ENCODE data around the gene TMEM144. TPM values are rescaled to one million over a fixed set of nuclear protein-coding genes. Genes with fewer than 3 reads are reported as not detected.
A peak's percentile ranks its signal among the peaks of the same experiment; 100 is the strongest.

Gene TMEM144
- total RNA-seq, 1 donor from 2014 or later, result 7.6 TPM

- no peaks in the 10 kb centered on the region for H3K9me3 Mint-ChIP-seq (ENCODE audit: unreplicated experiment)
- DNase-seq (ENCODE audit: low read depth) (no peak), FAIRE-seq (no peak)
- H3K4me3 ChIP-seq (ENCODE audit: insufficient read depth, low read depth, low read length), result no peak overlapping the region
- no peak for TF ChIP-seq CTCF (IDR thresholded peaks at IDR 0.05; ENCODE audit: insufficient read depth, low read depth, low read length)
- TF ChIP-seq EZH2 (IDR thresholded peaks at IDR 0.05; ENCODE audit: insufficient read depth, low read length), result no peak
- H3K79me2 ChIP-seq (ENCODE audit: insufficient read depth, low read length), result no peaks in the 10 kb centered on the region
- H3K4me3 Mint-ChIP-seq (ENCODE audit: unreplicated experiment), result no peak overlapping the region
- no peak overlapping the region for H3K4me2 ChIP-seq (ENCODE audit: low read length)
- H3K36me3 ChIP-seq (ENCODE audit: insufficient read depth, low read length), result no peaks in the 10 kb centered on the region
- no peaks in the 10 kb centered on the region for H4K20me1 ChIP-seq (ENCODE audit: insufficient read depth, low read length)
- no peaks in the 10 kb centered on the region for H3K36me3 Mint-ChIP-seq (ENCODE audit: low read depth, unreplicated experiment)
- H3K4me1 ChIP-seq (ENCODE audit: insufficient read depth, low read length), result peaks cover 9% of the 10 kb centered on the region
- no peaks in the 10 kb centered on the region for H3K27me3 Mint-ChIP-seq (ENCODE audit: low read depth, unreplicated experiment)
- no peak overlapping the region for H3K27ac ChIP-seq (ENCODE audit: low read depth, low read length)
- no peak overlapping the region for H3K27ac Mint-ChIP-seq (ENCODE audit: unreplicated experiment)
- no peaks in the 10 kb centered on the region for H3K9me3 ChIP-seq (ENCODE audit: insufficient read depth, low read depth, low read length)
- H3K9ac ChIP-seq (ENCODE audit: low read length), result no peak overlapping the region
- H3K27me3 ChIP-seq (ENCODE audit: insufficient read depth, low read length), result no peaks in the 10 kb centered on the region
- H3K4me1 Mint-ChIP-seq (ENCODE audit: low read depth, unreplicated experiment), result peaks cover 15% of the 10 kb centered on the region
- no peak overlapping the region for H2AFZ ChIP-seq (ENCODE audit: low read depth, low read length)
These were observed 33.5 kb upstream of the TMEM144 start for GRCh38 chr4:158176776-158177175.

GRCh38 chr4:158179465-158179864 is 30.8 kb upstream of the TMEM144 start:
- Mint-ChIP-seq H3K27me3 (ENCODE audit: low read depth, unreplicated experiment) (no peaks in the 10 kb centered on the region), H3K36me3 (ENCODE audit: low read depth, unreplicated experiment) (no peaks in the 10 kb centered on the region), H3K27ac (ENCODE audit: unreplicated experiment) (no peak overlapping the region), H3K9me3 (ENCODE audit: unreplicated experiment) (no peaks in the 10 kb centered on the region), H3K4me1 (ENCODE audit: low read depth, unreplicated experiment) (peaks cover 7% of the 10 kb centered on the region), H3K4me3 (ENCODE audit: unreplicated experiment) (no peak overlapping the region)
- FAIRE-seq, result no peak
- no peaks in the 10 kb centered on the region for H3K79me2 ChIP-seq (ENCODE audit: insufficient read depth, low read length)
- no peak overlapping the region for H3K27ac ChIP-seq (ENCODE audit: low read depth, low read length)
- no peaks in the 10 kb centered on the region for H4K20me1 ChIP-seq (ENCODE audit: insufficient read depth, low read length)
- no peaks in the 10 kb centered on the region for H3K9me3 ChIP-seq (ENCODE audit: insufficient read depth, low read depth, low read length)
- no peak overlapping the region for H3K4me3 ChIP-seq (ENCODE audit: insufficient read depth, low read depth, low read length)
- H3K27me3 ChIP-seq (ENCODE audit: insufficient read depth, low read length), result no peaks in the 10 kb centered on the region
- H3K36me3 ChIP-seq (ENCODE audit: insufficient read depth, low read length), result no peaks in the 10 kb centered on the region
- TF ChIP-seq CTCF (IDR thresholded peaks at IDR 0.05; ENCODE audit: insufficient read depth, low read depth, low read length) (no peak), EZH2 (IDR thresholded peaks at IDR 0.05; ENCODE audit: insufficient read depth, low read length) (no peak)
- no peak overlapping the region for H3K9ac ChIP-seq (ENCODE audit: low read length)
- no peak overlapping the region for H3K4me2 ChIP-seq (ENCODE audit: low read length)
- DNase-seq (ENCODE audit: low read depth), result no peak
- H3K4me1 ChIP-seq (ENCODE audit: insufficient read depth, low read length), result peaks cover 5% of the 10 kb centered on the region
- no peak overlapping the region for H2AFZ ChIP-seq (ENCODE audit: low read depth, low read length)

- H3K4me1 ChIP-seq (ENCODE audit: insufficient read depth, low read length), result no peaks in the 10 kb centered on the region
- Mint-ChIP-seq H3K4me3 (ENCODE audit: unreplicated experiment) (no peak overlapping the region), H3K4me1 (ENCODE audit: low read depth, unreplicated experiment) (no peaks in the 10 kb centered on the region), H3K27ac (ENCODE audit: unreplicated experiment) (no peak overlapping the region), H3K36me3 (ENCODE audit: low read depth, unreplicated experiment) (no peaks in the 10 kb centered on the region), H3K9me3 (ENCODE audit: unreplicated experiment) (peaks cover 2% of the 10 kb centered on the region), H3K27me3 (ENCODE audit: low read depth, unreplicated experiment) (no peaks in the 10 kb centered on the region)
- H3K27me3 ChIP-seq (ENCODE audit: insufficient read depth, low read length), result no peaks in the 10 kb centered on the region
- no peak for TF ChIP-seq EZH2 (IDR thresholded peaks at IDR 0.05; ENCODE audit: insufficient read depth, low read length)
- no peak for TF ChIP-seq CTCF (IDR thresholded peaks at IDR 0.05; ENCODE audit: insufficient read depth, low read depth, low read length)
- no peaks in the 10 kb centered on the region for H3K79me2 ChIP-seq (ENCODE audit: insufficient read depth, low read length)
- no peak for DNase-seq (ENCODE audit: low read depth)
- FAIRE-seq, result no peak
- no peaks in the 10 kb centered on the region for H3K9me3 ChIP-seq (ENCODE audit: insufficient read depth, low read depth, low read length)
- H3K36me3 ChIP-seq (ENCODE audit: insufficient read depth, low read length), result no peaks in the 10 kb centered on the region
- H2AFZ ChIP-seq (ENCODE audit: low read depth, low read length), result peak overlapping the region; percentile 29
- no peak overlapping the region for H3K4me3 ChIP-seq (ENCODE audit: insufficient read depth, low read depth, low read length)
- H3K4me2 ChIP-seq (ENCODE audit: low read length), result no peak overlapping the region
- no peak overlapping the region for H3K27ac ChIP-seq (ENCODE audit: low read depth, low read length)
- H4K20me1 ChIP-seq (ENCODE audit: insufficient read depth, low read length), result no peaks in the 10 kb centered on the region
- H3K9ac ChIP-seq (ENCODE audit: low read length), result no peak overlapping the region
These were observed 28.4 kb upstream of the TMEM144 start for GRCh38 chr4:158181906-158182305.
